GM12878 (cell line): ENCODE data around the gene NUDT22.

Source experiments
- FOXM1 ChIP-seq: IDR thresholded peaks from 2 replicates; pipeline ENCODE4 v1.6.1; 2012; ENCODE audit warnings: low read depth, mild to moderate bottlenecking, inconsistent platforms, low read length, moderate library complexity
- POLR2A ChIP-seq: IDR thresholded peaks from 2 replicates; pipeline ENCODE4 v1.6.1; 2011; ENCODE audit warnings: low read depth, mild to moderate bottlenecking, low read length
- TAF1 ChIP-seq: IDR thresholded peaks from 2 replicates; pipeline ENCODE4 v1.6.1; 2011; ENCODE audit warnings: mild to moderate bottlenecking, low read depth, low read length, borderline replicate concordance
- YY1 ChIP-seq: IDR thresholded peaks from 2 replicates; pipeline ENCODE4 v1.6.1; 2011; ENCODE audit warnings: low read depth, mild to moderate bottlenecking, low read length
- TF ChIP-seq, protein P1 (sequence below): IDR thresholded peaks from 2 replicates; pipeline ENCODE4 v1.6.1; 2012; ENCODE audit warnings: mild to moderate bottlenecking, low read depth, low read length
- TF ChIP-seq, protein P2 (sequence below), 3 experiments: IDR thresholded peaks in 2 of 3; conservative IDR thresholded peaks in 1 of 3; 2 replicates each; pipeline ENCODE4 v1.5.1; 2011; ENCODE audit warnings: low read depth in 3 of 3, low read length in 3 of 3, mild to moderate bottlenecking in 3 of 3, control low read depth in 2 of 3, moderate library complexity in 2 of 3, inconsistent platforms in 1 of 3, mixed read lengths in 1 of 3; ENCODE audit not compliant: control insufficient read depth in 2 of 3, insufficient read depth in 1 of 3; ENCODE audit errors: extremely low read depth in 1 of 3
- TF ChIP-seq, protein P3 (sequence below): IDR thresholded peaks from 2 replicates; pipeline ENCODE4 v1.6.1; 2012; ENCODE audit warnings: low read length, inconsistent platforms
- TF ChIP-seq, protein P4 (sequence below): fragments of 450-650 bp; conservative IDR thresholded peaks from 2 replicates; pipeline ENCODE4 v1.6.1; 2017; ENCODE audit warnings: mild to moderate bottlenecking, moderate library complexity
- TF ChIP-seq, protein P5 (sequence below): IDR thresholded peaks from 2 replicates; pipeline ENCODE4 v1.6.1; 2011; ENCODE audit warnings: low read depth, mild to moderate bottlenecking, low read length, moderate library complexity, borderline replicate concordance; ENCODE audit errors: extremely low read depth

DNA sequence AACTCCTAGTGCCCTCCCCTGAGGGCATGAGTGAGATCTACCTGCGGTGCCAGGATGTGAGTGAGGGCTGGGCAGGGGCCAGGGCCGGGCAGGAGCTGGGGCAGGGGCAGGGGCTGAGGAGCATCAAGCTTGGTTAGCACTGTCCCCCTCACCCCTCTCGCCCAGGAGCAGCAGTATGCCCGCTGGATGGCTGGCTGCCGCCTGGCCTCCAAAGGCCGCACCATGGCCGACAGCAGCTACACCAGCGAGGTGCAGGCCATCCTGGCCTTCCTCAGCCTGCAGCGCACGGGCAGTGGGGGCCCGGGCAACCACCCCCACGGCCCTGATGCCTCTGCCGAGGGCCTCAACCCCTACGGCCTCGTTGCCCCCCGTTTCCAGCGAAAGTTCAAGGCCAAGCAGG, 5.8 kb upstream of the NUDT22 start:
- TF ChIP-seq, protein P1, sequence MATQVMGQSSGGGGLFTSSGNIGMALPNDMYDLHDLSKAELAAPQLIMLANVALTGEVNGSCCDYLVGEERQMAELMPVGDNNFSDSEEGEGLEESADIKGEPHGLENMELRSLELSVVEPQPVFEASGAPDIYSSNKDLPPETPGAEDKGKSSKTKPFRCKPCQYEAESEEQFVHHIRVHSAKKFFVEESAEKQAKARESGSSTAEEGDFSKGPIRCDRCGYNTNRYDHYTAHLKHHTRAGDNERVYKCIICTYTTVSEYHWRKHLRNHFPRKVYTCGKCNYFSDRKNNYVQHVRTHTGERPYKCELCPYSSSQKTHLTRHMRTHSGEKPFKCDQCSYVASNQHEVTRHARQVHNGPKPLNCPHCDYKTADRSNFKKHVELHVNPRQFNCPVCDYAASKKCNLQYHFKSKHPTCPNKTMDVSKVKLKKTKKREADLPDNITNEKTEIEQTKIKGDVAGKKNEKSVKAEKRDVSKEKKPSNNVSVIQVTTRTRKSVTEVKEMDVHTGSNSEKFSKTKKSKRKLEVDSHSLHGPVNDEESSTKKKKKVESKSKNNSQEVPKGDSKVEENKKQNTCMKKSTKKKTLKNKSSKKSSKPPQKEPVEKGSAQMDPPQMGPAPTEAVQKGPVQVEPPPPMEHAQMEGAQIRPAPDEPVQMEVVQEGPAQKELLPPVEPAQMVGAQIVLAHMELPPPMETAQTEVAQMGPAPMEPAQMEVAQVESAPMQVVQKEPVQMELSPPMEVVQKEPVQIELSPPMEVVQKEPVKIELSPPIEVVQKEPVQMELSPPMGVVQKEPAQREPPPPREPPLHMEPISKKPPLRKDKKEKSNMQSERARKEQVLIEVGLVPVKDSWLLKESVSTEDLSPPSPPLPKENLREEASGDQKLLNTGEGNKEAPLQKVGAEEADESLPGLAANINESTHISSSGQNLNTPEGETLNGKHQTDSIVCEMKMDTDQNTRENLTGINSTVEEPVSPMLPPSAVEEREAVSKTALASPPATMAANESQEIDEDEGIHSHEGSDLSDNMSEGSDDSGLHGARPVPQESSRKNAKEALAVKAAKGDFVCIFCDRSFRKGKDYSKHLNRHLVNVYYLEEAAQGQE, result no peak
- TF ChIP-seq YY1 (no peak), FOXM1 (no peak), POLR2A (no peak), TAF1 (no peak)
- TF ChIP-seq, protein P2, sequence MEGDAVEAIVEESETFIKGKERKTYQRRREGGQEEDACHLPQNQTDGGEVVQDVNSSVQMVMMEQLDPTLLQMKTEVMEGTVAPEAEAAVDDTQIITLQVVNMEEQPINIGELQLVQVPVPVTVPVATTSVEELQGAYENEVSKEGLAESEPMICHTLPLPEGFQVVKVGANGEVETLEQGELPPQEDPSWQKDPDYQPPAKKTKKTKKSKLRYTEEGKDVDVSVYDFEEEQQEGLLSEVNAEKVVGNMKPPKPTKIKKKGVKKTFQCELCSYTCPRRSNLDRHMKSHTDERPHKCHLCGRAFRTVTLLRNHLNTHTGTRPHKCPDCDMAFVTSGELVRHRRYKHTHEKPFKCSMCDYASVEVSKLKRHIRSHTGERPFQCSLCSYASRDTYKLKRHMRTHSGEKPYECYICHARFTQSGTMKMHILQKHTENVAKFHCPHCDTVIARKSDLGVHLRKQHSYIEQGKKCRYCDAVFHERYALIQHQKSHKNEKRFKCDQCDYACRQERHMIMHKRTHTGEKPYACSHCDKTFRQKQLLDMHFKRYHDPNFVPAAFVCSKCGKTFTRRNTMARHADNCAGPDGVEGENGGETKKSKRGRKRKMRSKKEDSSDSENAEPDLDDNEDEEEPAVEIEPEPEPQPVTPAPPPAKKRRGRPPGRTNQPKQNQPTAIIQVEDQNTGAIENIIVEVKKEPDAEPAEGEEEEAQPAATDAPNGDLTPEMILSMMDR (IDR thresholded peaks at IDR 0.05 in 2 of 3, conservative IDR thresholded peaks at IDR 0.05 in 1 of 3; ENCODE audit: control insufficient read depth in 2 of 3, extremely low read depth in 1 of 3, insufficient read depth in 1 of 3, low read depth in 3 of 3, low read length in 3 of 3), result no peak
- TF ChIP-seq, protein P3, sequence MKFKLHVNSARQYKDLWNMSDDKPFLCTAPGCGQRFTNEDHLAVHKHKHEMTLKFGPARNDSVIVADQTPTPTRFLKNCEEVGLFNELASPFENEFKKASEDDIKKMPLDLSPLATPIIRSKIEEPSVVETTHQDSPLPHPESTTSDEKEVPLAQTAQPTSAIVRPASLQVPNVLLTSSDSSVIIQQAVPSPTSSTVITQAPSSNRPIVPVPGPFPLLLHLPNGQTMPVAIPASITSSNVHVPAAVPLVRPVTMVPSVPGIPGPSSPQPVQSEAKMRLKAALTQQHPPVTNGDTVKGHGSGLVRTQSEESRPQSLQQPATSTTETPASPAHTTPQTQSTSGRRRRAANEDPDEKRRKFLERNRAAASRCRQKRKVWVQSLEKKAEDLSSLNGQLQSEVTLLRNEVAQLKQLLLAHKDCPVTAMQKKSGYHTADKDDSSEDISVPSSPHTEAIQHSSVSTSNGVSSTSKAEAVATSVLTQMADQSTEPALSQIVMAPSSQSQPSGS, result no peak
- TF ChIP-seq, protein P4, sequence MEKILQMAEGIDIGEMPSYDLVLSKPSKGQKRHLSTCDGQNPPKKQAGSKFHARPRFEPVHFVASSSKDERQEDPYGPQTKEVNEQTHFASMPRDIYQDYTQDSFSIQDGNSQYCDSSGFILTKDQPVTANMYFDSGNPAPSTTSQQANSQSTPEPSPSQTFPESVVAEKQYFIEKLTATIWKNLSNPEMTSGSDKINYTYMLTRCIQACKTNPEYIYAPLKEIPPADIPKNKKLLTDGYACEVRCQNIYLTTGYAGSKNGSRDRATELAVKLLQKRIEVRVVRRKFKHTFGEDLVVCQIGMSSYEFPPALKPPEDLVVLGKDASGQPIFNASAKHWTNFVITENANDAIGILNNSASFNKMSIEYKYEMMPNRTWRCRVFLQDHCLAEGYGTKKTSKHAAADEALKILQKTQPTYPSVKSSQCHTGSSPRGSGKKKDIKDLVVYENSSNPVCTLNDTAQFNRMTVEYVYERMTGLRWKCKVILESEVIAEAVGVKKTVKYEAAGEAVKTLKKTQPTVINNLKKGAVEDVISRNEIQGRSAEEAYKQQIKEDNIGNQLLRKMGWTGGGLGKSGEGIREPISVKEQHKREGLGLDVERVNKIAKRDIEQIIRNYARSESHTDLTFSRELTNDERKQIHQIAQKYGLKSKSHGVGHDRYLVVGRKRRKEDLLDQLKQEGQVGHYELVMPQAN, result no peak
- TF ChIP-seq, protein P5, sequence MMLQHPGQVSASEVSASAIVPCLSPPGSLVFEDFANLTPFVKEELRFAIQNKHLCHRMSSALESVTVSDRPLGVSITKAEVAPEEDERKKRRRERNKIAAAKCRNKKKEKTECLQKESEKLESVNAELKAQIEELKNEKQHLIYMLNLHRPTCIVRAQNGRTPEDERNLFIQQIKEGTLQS, result no peak
